Left renal cortex interstitium (tissue), 4 donors: ENCODE measurements around the gene LUC7L3. TPM values are rescaled to one million over a fixed set of nuclear protein-coding genes. Genes with fewer than 3 reads are reported as not detected.

ENCODE experiments used
- DNase-seq, 4 donors: peaks; one replicate each; pipeline ENCODE4 v3.0.0-alpha.2; 2013; ENCODE audit warnings: low read depth in 4 of 4, low spot score in 2 of 4, missing footprints in 1 of 4
- polyA plus RNA-seq, 4 donors: library from polyadenylated mRNA; unstranded; fragments of 120-200 nt; gene quantifications; one replicate each; pipeline ENCODE4 v1.2.1, GENCODE V29; 2013; ENCODE audit not compliant: insufficient read length in 4 of 4

LUC7L3 gene
- polyA plus RNA-seq, 4 donors: 458 to 697 (median 608) TPM

GRCh38 chr17:50745631-50746030 is 26.2 kb downstream of the LUC7L3 start:
- no peak for DNase-seq

- no peak for DNase-seq
These were observed 29.8 kb downstream of the LUC7L3 start for GRCh38 chr17:50749245-50749644.

- no peak for DNase-seq
These were observed 35.1 kb downstream of the LUC7L3 start for GRCh38 chr17:50754521-50754920.

- DNase-seq: no peak
These were observed 39.1 kb downstream of the LUC7L3 start for GRCh38 chr17:50758524-50758923.

GRCh38 chr17:50758989-50759544 is 39.7 kb downstream of the LUC7L3 start:
- DNase-seq: no peak

GRCh38 chr17:50762177-50762576 is 42.8 kb downstream of the LUC7L3 start:
- no peak for DNase-seq

- no peak for DNase-seq
These were observed 44.5 kb downstream of the LUC7L3 start for GRCh38 chr17:50763716-50764475.

GRCh38 chr17:50764734-50765149 is 45.3 kb downstream of the LUC7L3 start:
- no peak for DNase-seq

- DNase-seq: no peak
These were observed 46.2 kb downstream of the LUC7L3 start for GRCh38 chr17:50765454-50766221.

GRCh38 chr17:50766222-50767023 is 47.0 kb downstream of the LUC7L3 start:
- no peak for DNase-seq

- DNase-seq: no peak
These were observed 47.6 kb downstream of the LUC7L3 start for GRCh38 chr17:50767030-50767429.

- DNase-seq: no peak
These were observed 48.0 kb downstream of the LUC7L3 start, which contains the start of gene ANKRD40CL for GRCh38 chr17:50767446-50767845. ANKRD40CL (minus strand) TSS chr17:50767518; CDS start chr17:50766913, 605 bp downstream.

- no peak for DNase-seq
These were observed 49.0 kb downstream of the LUC7L3 start for GRCh38 chr17:50768346-50768761.

GRCh38 chr17:50769884-50770283 is 50.5 kb downstream of the LUC7L3 start:
- DNase-seq: no peak

GRCh38 chr17:50770346-50770745 is 50.9 kb downstream of the LUC7L3 start:
- no peak for DNase-seq

- DNase-seq: no peak
These were observed 52.8 kb downstream of the LUC7L3 start for GRCh38 chr17:50771991-50772785.

GRCh38 chr17:50774225-50774803 is 54.9 kb downstream of the LUC7L3 start:
- DNase-seq: no peak

- DNase-seq: no peak
These were observed 56.5 kb downstream of the LUC7L3 start for GRCh38 chr17:50775926-50776325.

- DNase-seq: no peak
These were observed 59.1 kb downstream of the LUC7L3 start for GRCh38 chr17:50778471-50778870.
